T-helper 1 cell treated with Interleukin-12 subunit alpha and Interleukin-12 subunit beta and Interleukin-4 antibody, amounts not matched to agents 30 ng/mL and 1 ng/mL, for 36 hours (primary cell): ENCODE measurements around the gene FHOD3. TPM values are rescaled to one million over a fixed set of nuclear protein-coding genes. Genes with fewer than 3 reads are reported as not detected.
"Not testable (repeated sequence)": the region's sequence is repeated elsewhere in the genome, so short reads cannot be mapped to it uniquely, and the experiment has no call there.

Source experiments
- intact Hi-C: fragments of 100-400 bp; cut with micrococcal nuclease; formaldehyde crosslinking; loops from one replicate; pipeline ENCODE4 v1.15.1; 2024
- total RNA-seq: library from RNA; stranded (reverse); gene quantifications from 2 replicates; pipeline ENCODE4 v1.2.3, GENCODE V29; 2022

FHOD3 gene
- total RNA-seq, 1 donor from 2014 or later = not detected

DNA sequence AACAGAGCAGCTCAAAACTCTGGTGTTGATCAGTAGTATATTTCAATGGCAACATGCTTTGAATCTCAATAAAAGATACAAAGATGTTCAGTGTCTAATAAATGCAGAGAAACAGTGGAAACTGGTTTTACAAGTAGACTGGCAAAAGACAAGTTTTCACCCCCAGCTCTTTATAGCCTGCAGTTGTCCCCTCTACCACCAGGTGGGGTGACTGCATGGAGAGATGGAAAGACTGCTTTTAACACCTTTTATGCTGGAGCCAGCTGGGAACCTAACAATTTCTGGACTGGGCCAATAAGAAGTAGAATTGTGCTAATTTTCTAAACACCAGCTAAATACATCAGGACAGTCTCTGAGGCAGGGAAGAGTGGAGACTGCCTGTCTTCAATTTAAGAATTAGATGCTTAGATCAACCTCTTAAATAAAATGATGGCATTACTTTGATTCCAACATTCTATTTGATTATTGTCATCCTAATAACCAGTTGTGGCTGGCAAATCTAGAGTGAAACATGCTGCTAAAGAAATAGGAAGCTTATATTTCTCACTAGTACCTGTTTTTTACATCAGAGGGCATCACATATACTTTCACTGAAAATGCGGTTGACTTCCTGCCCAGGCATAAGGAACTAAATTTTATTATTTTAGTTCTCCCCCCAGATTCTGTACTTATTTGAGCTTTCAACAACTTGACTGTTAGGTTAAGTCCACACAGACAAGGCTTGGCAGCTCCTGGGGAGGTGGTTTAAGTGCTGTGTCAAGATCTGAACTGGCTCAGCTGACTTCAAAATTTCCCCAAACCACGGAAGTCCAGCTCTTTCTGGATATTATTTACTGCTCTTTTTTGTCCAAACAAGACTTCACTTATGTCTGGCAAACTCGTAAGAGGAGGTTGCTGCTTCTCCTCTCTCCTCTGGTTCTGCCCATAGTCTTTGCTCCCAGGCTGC lies 390.8 kb downstream of the FHOD3 start:
- intact Hi-C loops = loop anchor here (1.0 to 5.0 kb wide), 2 partner anchors 69 to 211 kb away; no protein-coding TSS in a partner anchor

DNA sequence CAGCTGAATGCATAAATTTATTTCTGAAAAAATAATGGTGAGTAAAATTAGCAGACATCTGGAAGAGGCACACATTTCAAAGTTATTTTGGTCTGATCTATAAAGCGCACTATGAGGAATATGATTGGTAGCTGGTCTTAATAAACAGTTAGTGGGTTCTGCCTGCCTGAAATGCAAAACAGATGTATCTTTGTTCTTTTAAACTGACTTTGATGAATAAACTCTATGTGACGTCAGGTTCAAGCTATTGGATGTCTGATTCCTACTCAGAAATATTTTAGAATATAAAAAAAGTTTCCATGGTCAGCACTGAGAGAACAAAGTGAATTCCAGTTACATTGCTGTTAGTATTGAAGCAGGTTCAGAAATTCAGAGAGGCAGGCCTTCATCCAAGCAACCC lies 394.9 kb downstream of the FHOD3 start:
- intact Hi-C loops = no loop called here

DNA sequence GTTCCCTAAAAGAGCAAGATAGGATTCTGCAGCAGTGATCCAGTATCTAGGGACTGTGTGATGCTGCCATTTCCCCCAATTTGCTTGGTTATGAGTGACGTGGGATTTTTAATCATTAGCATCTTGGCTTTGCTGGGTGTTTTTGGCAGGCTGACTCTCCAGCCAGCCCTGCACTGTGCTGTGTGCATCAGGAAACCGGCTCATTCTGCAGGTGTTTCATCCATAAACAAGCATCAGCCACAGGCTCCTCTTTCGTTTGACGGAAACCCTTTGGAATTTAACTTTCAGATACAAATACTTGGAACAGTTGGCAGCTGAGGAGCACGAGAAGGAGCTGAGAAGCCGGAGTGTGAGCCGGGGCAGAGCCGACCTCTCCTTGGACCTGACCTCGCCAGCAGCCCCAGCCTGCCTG lies 395.4 kb downstream of the FHOD3 start:
- intact Hi-C loops = no loop called here

DNA sequence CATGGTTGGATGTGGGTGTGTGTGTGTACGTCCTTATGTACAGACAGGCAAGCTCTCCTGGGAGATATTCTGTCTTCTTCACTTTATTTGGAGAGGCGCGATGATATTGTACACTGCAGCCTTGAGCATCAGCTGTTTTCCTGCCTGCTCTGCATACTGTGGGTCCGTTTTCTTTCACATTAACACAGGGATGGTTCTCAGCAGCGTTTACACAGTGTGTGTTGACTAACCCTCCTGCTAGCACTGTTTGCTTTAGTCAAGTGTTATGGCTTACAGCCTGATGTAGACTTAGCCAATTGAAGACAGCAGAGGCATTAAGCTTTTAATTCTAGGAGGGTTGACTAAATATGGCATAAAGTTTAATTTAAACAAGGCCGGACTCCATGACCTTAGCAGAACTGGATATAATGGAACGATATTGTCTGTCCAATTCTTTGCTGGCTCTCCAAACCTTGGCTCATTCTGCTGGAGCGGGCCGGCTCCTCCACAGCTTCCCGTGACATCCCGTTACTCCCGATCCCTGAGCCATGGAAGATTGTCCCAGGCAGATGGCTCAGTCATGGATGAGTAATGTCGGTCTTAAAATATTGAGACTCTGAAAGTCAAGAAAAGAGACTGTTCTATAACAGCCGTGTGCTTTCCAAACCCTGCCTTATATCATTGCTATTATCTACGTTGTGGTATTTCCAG lies 396.6 kb downstream of the FHOD3 start:
- intact Hi-C loops = no loop called here

DNA sequence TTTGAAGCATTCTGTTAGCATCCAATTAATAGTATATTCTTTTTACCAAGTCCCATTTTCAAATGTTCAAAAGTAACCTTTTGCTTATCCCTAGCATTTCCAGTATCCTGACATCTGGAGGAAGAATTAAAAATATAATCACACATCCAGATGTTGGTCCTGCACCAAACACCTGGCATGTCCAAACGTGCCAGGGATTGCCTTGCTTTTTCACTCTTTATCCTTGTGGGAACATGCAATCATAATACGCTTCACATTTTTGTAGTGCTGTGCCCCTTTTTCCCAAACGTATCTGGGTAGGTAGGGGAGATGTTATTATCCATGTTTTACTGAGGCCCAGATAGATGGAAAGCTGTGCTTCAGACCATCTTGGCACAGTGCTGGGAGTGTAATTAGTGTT lies 398.3 kb downstream of the FHOD3 start:
- intact Hi-C loops = no loop called here

DNA sequence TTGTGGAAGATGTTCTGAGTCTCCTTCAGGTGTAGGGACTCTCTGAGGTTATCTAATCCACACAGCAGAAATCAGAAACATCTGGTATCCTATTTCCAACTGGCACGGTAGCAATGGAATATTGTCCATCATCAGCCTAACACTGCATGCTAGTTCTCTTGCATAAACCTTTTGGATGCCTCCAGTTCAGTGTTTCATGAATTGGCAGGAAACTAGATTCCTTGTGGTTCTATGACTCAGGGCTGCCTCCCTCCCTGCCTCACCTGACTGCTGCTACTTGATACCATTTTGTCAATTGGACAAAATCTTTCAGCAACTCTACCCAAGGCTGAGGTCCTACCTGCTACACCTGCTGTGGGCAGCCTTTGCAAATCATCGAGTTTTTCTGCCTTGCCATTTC lies 400.4 kb downstream of the FHOD3 start:
- intact Hi-C loops = no loop called here

DNA sequence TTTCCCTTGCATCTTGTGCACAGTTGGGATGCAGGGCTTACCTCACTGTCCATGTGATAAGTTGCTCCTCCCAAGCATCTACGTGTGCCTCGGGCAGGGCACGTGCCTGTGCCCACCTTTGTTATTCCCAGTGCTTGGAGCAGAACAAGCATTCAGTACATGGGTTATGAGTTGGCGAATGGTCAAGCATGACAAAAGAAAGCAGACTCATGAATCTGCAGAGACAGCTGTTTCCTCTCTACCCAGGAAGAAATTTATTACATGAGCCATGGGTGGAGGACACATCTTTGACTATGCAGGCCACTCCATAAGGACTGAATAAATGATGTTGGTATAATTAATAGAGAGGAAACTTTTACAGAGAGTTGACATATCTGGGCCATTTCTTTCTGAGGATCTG lies 403.4 kb downstream of the FHOD3 start:
- intact Hi-C loops = no loop called here

DNA sequence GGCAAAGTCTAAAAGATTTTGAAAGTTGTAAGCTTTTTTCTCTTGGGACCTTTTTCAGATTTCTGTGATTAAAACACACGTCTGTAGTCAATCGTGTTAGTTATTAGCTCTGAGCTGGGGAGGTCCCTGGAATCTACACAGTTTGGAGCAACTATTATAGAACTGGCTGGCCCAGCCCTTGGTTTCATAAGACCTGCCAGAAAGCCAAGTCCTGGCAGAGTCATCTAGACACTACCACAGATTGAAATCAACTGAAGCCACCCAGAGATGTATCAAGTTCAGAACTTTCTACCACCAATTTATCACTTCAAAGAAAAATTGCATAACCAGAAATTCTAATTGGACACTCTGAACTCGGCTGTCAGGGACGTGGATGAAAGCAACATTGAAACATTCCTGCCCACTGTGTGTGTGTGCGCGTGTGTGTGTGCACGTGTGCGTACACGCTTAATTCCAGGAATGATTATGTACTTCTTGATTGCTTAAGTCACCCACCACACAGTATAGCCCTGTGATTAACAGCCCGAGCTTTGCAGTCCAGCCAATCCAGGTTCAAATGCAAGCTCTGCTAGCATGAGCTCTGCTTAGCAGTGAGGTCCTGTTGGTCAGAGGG lies 405.0 kb downstream of the FHOD3 start:
- intact Hi-C loops = no loop called here

DNA sequence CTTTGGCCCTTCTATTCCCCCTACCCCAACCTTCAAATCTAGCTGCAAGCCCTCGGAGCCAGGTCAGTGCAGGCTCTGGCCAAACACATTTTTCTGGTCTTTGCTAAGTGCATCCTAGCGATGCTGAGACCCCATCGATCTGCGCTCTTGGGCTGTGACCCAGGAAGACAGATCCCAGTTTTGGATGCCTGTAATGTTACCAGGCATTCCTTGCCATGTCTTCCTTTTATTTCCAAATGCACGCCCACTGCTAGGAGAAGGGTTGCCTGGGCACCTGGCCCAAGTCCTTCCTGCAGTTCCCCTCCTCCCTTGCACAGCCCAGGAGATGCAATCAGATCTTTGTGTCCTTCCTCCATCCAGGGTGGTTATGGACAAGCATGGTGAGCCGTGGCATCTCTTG lies 406.6 kb downstream of the FHOD3 start:
- intact Hi-C loops = no loop called here

DNA sequence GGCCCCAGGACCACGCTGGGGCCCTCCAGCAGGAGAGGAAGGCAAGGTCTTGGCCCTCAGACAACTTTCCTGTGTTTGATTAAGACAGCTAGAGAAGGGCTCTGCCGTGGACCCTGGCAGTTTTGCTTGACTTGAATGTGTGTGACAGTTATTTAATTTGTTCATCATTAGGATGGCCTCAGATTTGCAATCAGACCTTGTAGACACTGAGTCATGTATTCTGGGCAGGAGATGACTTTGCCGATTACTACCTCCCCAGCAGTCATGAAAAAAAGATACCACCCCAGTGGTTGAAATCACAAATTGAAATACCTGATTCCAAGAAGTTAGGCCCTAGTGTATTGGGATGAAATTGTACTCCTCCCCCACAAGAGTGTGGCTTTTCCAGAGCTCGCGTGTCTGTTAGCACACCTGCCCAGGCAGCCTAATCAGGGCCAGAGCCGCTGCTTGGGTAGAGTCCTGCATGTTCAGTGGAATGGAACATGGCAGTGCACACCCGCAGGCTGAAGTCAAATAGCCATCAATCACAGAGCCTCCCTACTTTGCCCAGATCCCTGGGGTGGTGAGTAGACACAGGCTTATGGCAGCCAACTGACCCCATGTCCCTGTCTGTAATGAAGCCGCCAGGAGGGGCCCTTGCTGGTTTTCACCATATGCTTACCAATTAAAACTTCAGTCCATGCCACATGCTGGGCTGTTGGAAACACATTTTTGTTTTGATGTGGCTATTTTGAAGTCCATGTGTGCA lies 408.8 kb downstream of the FHOD3 start:
- intact Hi-C loops = no loop called here

DNA sequence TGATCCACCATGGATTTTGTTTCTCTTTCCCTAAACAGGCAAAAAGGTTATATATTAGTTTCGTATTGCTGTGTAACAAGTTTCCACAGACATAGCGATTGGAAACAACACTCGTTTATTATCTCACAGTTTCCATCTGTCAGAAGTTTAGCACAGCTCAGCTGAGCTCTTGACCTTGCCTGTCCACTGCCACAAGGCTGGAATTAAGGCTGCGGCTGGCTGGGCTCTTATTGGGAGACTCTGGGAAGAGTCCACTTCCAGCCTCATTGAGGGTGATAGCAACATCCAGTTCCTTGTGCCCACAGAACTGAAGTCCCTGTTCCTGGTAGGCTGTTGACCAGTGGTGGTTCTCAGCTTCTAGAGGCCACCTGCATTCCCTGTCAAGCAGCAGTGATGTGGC lies 410.9 kb downstream of the FHOD3 start:
- intact Hi-C loops = no loop called here

DNA sequence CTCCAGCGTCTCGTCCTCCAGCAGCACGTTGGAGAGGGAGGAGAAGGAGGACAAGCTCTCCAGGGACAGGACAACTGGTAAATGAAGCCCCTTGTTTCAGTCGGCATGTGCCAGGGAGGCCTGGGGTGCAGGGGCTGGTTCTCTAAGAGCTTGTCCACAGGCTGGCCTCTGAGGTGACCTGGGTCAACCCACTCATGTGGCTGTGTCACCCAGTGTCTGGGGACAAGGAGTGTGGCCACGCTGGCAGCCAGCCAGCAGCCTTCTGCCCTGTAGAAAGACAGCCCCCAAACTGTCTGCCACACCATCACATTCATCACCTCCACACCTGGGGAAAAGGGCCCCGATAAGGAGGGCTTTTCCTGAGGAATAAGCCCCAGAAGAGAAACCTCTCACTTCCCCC lies 411.8 kb downstream of the FHOD3 start:
- intact Hi-C loops = no loop called here

DNA sequence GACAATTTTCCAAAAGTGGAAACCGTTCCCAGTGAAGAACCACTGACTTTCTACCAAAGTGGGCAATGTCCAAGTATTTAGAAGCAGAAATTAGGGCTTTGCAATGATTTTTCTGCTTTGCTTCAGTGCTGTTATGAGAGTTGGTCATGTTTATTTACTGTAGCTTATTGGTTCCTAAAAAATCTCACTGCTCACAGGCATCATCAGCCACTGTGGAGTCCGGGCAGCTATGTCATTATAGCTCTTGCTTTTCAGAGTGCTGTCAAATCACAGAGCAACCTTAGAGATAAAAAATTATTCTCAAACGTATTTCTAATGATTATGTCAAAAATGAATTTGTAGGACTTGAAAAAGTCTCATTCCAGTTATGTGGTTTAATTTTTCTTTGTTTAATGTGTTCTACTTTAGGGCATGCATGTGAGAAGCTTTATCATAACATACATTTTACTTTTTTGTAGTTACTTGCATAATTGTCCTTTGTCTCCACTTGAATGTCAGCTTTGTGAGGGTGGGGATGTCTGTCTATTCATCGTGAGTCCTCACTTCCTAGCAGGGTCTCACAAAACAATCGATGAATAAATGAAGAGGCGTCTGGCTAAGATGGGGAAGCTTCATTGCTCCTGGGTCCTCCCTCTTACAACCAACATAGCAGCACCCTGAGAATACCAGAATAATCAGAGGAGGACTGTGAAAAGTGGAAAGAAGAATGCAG lies 413.7 kb downstream of the FHOD3 start:
- intact Hi-C loops = no loop called here

DNA sequence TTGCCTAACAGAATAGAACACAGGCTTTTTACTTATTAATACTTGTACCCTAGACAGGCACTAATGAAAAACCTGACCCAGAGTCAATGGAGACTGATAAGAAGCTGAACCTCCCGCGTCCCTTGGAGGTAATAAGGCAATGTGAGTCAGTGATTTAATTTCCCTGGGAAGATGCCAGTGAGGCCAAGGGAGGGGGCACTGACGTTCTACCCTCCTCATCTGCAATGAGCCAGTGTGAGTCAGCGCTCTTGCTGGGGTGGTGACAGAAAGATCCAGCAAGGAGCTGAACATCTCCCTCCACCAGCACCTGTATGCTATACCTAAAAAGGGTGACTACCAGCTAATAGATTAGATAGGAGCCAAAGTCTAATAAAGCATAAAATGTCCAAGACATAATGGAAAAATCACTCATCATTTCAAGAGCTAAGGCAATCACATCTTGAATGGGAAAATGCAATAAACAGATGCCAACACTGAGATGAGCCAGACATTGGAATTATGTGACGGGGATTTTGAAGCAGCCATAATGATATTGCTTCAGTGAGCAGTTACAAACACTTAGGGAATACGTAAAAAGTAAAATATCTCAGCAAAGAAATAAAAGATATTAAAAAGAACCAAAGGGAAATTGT lies 414.4 kb downstream of the FHOD3 start:
- intact Hi-C loops = no loop called here

DNA sequence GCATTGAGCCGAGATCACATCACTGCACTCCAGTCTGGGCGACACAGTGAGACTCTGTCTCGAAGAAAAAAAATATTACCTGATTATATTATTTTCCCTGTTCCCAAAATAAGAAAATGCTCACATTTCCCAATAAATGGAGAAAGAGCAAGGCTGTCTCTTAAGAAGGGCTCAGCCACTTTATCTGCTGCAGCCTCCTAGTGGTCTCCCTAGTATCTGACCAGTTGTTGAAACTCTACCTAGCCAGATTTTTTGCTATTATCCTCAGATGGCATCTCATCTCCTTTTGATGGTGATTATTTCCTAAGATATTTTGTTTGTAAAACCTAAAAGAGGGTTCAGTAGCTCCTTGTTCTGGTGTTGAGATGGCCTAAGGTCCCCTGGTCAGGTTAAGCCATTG lies 417.0 kb downstream of the FHOD3 start:
- intact Hi-C loops = no loop called here

DNA sequence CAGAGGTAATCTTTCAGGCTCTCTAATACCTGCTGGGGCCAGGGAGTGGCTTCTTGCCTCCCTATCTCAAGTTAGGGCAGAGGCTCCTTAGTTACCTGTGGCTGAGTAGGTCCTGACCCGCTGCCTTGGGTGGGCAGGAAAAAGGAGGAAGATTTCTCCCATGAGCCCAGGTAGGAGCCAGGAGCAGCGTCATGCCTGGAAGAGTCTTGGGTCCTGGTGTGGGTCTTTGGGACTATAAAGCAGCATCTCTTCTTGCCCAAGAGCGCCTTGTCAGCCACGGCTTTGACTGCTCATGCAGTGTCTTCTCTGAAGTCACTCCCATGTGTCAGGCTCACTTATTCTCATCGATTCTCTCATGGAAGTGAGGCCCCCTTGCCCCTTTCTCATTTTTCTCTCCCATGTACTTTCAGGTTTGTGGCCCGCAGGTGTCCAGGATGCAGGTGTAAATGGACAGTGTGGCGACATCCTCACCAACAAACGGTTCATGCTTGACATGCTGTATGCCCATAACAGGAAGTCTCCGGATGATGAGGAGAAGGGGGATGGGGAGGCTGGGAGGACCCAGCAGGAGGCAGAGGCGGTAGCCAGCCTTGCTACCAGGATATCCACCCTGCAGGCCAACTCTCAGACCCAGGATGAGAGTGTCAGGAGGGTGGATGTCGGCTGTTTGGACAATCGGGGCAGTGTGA lies 420.1 kb downstream of the FHOD3 start:
- intact Hi-C loops = no loop called here

DNA sequence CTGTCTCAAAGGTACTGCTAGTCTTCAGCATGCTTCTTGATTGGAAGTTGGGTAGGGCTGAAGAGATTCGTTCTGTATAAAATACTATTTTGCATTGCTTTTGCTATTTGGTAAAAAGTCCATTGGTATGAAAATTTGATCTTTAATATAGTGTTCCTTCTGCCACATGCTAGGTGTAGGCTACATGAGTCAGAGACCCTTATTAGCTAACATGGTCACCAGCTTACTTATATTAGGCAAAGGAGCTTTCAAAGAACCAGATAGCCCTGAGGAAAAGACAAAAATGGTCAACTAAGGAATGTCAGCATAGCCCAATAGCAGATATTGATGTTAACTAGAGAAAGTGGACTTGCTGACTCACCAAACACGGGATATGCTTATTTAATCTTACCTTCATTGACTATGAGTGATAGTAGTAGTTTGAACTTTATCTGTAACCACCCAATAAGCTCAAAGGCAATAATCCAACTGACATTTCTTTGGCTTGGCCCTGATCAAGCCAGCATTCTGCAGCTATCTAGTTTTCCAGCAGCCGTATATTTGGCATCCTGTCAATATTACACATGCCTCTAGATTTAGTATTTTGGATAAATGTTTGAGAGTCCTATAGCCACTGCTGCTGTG lies 421.3 kb downstream of the FHOD3 start:
- intact Hi-C loops = no loop called here

DNA sequence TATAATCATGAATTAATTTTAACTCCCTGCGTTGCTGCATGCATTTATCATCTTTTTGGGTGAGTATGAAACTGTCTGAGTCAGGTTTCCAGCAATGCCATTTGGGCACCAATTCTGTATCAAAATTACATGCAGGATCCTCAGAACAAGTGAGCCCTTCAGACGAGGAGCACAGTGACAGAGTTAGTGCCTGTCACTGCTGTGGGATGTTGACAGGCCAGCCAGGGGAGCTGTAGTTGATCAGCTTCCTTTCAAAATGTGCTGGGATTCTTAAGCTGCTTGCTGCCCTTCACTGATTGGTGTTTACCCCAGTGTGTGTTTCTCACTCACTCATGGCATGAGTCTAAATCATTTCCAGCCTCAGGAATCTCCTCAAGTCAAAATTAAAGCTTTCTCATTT lies 422.1 kb downstream of the FHOD3 start:
- intact Hi-C loops = no loop called here

DNA sequence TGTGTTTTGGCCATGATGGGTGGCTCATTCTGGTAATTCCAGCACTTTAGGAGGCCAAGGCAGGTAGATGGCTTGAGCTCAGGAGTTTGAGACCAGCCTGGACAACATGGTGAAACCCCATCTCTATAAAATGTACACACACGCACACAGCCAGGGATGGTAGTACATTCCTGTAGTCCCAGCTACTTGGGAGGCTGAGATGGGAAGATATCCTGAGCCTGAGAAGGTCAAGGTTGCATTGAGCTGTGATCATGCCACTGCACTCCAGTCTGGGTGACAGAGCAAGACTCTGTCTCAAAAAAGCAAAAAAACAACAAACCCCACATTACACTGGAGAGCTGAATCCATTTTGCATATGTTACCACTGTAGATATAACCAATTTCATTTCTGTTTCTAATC lies 423.8 kb downstream of the FHOD3 start:
- intact Hi-C loops = not testable (repeated sequence)
